ENCODE data around the gene COL1A2. TPM values are rescaled to one million over a fixed set of nuclear protein-coding genes. Genes with fewer than 3 reads are reported as not detected.

The COL1A2 gene
- total RNA-seq, 2 experiments from 2014 or later, result 0.28 to 0.33 TPM

- no peaks in the 10 kb centered on the region for H3K4me1 Mint-ChIP-seq (ENCODE audit: low read depth)
- Histone ChIP-seq H3K9me3 (ENCODE audit: control insufficient read depth in 1 of 2, insufficient read depth in 1 of 2, low read length in 2 of 2) (peaks cover 0 to 3% of the 10 kb centered on the region in 2 experiments), H3K4me1 (ENCODE audit: insufficient read depth, low read length) (no peaks in the 10 kb centered on the region), H3K27ac (ENCODE audit: low read depth in 1 of 2, low read length in 2 of 2) (no peak overlapping the region), H3K4me3 (ENCODE audit: low read length) (no peak overlapping the region), H3K36me3 (ENCODE audit: insufficient read depth, low read length) (no peaks in the 10 kb centered on the region), H3K27me3 (ENCODE audit: control insufficient read depth in 1 of 2, insufficient read depth in 2 of 2, low read length in 2 of 2) (no peaks in the 10 kb centered on the region)
- no peaks in the 10 kb centered on the region for H3K36me3 Mint-ChIP-seq (ENCODE audit: low read depth)
- no peak overlapping the region for H3K4me3 Mint-ChIP-seq
- DNase-seq (no peak), ATAC-seq (ENCODE audit: poor library complexity) (no peak)
- no peaks in the 10 kb centered on the region for H3K9me3 Mint-ChIP-seq
- H3K27me3 Mint-ChIP-seq, result peaks cover 9% of the 10 kb centered on the region
- no peak overlapping the region for H3K27ac Mint-ChIP-seq
- intact Hi-C loops (cut with DNase I, micrococcal nuclease), result no loop called here
- ChIA-PET POLR2A (no interaction called here), CTCF (no interaction called here)
- TF ChIP-seq, protein P1, sequence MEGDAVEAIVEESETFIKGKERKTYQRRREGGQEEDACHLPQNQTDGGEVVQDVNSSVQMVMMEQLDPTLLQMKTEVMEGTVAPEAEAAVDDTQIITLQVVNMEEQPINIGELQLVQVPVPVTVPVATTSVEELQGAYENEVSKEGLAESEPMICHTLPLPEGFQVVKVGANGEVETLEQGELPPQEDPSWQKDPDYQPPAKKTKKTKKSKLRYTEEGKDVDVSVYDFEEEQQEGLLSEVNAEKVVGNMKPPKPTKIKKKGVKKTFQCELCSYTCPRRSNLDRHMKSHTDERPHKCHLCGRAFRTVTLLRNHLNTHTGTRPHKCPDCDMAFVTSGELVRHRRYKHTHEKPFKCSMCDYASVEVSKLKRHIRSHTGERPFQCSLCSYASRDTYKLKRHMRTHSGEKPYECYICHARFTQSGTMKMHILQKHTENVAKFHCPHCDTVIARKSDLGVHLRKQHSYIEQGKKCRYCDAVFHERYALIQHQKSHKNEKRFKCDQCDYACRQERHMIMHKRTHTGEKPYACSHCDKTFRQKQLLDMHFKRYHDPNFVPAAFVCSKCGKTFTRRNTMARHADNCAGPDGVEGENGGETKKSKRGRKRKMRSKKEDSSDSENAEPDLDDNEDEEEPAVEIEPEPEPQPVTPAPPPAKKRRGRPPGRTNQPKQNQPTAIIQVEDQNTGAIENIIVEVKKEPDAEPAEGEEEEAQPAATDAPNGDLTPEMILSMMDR (IDR thresholded peaks at IDR 0.05), result no peak
Observed at GRCh38 chr7:94354953-94355352, 39.7 kb upstream of the COL1A2 start.

- H3K4me1 Mint-ChIP-seq (ENCODE audit: low read depth), result no peaks in the 10 kb centered on the region
- POLR2A ChIA-PET, result no interaction called here
- DNase-seq, result no peak
- H3K36me3 ChIP-seq (ENCODE audit: insufficient read depth, low read length), result no peaks in the 10 kb centered on the region
- H3K9me3 ChIP-seq (ENCODE audit: control insufficient read depth in 1 of 2, insufficient read depth in 1 of 2, low read length in 2 of 2), result peaks cover 0 to 3% of the 10 kb centered on the region in 2 experiments
- intact Hi-C loops (cut with DNase I, micrococcal nuclease), result no loop called here
- no peaks in the 10 kb centered on the region for H3K36me3 Mint-ChIP-seq (ENCODE audit: low read depth)
- no peak overlapping the region for H3K4me3 ChIP-seq (ENCODE audit: low read length)
- H3K9me3 Mint-ChIP-seq, result no peaks in the 10 kb centered on the region
- CTCF ChIA-PET, result no interaction called here
- H3K27ac Mint-ChIP-seq, result no peak overlapping the region
- TF ChIP-seq, protein P1 (IDR thresholded peaks at IDR 0.05), result no peak
- ATAC-seq (ENCODE audit: poor library complexity), result no peak
- H3K27ac ChIP-seq (ENCODE audit: low read depth in 1 of 2, low read length in 2 of 2), result no peak overlapping the region
- H3K4me3 Mint-ChIP-seq, result no peak overlapping the region
- H3K27me3 Mint-ChIP-seq, result peaks cover 9% of the 10 kb centered on the region
- no peaks in the 10 kb centered on the region for H3K4me1 ChIP-seq (ENCODE audit: insufficient read depth, low read length)
- no peaks in the 10 kb centered on the region for H3K27me3 ChIP-seq (ENCODE audit: control insufficient read depth in 1 of 2, insufficient read depth in 2 of 2, low read length in 2 of 2)
Observed at GRCh38 chr7:94355454-94355853, 39.2 kb upstream of the COL1A2 start.

DNA sequence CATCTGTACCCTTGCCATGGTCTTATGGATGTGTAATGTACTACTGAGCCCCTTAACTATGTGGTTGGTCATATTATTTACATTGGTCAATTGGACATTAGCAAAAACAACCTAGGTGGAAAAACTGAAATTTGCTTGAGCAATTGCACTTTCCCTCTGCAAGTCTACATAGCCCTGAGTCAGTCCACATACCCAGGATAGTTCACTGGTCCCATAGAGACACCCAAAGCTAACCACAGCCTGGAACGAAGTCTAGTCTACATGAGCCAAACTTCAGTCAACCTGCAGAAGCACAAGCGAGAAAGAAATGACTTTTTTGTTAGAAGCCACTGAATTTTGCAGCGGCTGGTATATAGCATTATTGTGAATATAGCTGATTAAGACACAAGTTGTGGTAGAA, 37.6 kb upstream of the COL1A2 start:
- no peak for DNase-seq
- peaks cover 9% of the 10 kb centered on the region for H3K27me3 Mint-ChIP-seq
- POLR2A ChIA-PET, result no interaction called here

More for the DNA sequence above, 37.6 kb upstream of the COL1A2 start:
- H3K27ac Mint-ChIP-seq, result no peak overlapping the region
- H3K27ac ChIP-seq (ENCODE audit: low read depth in 1 of 2, low read length in 2 of 2), result no peak overlapping the region
- intact Hi-C loops (cut with DNase I, micrococcal nuclease), result no loop called here
- H3K4me1 Mint-ChIP-seq (ENCODE audit: low read depth), result no peaks in the 10 kb centered on the region
- H3K4me3 ChIP-seq (ENCODE audit: low read length), result no peak overlapping the region
- no peaks in the 10 kb centered on the region for H3K36me3 Mint-ChIP-seq (ENCODE audit: low read depth)
- H3K4me1 ChIP-seq (ENCODE audit: insufficient read depth, low read length), result no peaks in the 10 kb centered on the region
- TF ChIP-seq, protein P1 (IDR thresholded peaks at IDR 0.05), result no peak
- no peaks in the 10 kb centered on the region for H3K27me3 ChIP-seq (ENCODE audit: control insufficient read depth in 1 of 2, insufficient read depth in 2 of 2, low read length in 2 of 2)
- no peaks in the 10 kb centered on the region for H3K9me3 Mint-ChIP-seq
- no peaks in the 10 kb centered on the region for H3K36me3 ChIP-seq (ENCODE audit: insufficient read depth, low read length)
- CTCF ChIA-PET, result no interaction called here
- no peak overlapping the region for H3K4me3 Mint-ChIP-seq
- H3K9me3 ChIP-seq (ENCODE audit: control insufficient read depth in 1 of 2, insufficient read depth in 1 of 2, low read length in 2 of 2), result peaks cover 0 to 3% of the 10 kb centered on the region in 2 experiments
- ATAC-seq (ENCODE audit: poor library complexity), result no peak

Data from CD4-positive, alpha-beta T cell (primary cell).